ENCODE measurements around the gene TOP3B.

DNA sequence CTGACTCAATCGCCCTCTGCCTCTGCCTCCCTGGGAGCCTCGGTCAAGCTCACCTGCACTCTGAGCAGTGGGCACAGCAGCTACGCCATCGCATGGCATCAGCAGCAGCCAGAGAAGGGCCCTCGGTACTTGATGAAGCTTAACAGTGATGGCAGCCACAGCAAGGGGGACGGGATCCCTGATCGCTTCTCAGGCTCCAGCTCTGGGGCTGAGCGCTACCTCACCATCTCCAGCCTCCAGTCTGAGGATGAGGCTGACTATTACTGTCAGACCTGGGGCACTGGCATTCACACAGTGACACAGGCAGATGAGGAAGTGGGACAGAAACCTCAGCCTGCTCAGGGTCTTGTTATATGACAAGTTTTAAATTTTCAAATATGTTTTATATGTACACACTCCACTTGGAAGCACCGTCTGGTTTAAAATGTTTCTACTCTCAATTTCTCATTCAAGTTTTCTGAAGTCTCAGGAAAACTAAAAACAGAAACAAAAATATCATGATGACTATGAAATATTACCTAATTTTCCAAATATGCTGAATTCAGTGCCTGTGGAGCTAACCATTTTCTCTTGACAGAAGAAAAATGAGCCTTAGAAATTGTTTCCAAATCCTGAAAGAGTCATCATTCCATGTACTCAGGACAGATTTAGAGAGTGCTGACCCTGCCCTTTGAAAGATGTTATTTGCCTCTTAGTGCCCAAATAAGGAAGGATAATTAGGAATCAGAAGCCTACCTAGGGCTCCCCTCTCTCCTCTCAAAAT is 48.8 kb upstream of the TOP3B start:
- no peak for TF ChIP-seq GATA3 (IDR thresholded peaks at IDR 0.05; ENCODE audit: low read depth, low read length)
- no peak for TF ChIP-seq GATA2 (IDR thresholded peaks at IDR 0.05; ENCODE audit: low read depth, low read length)
